GM19463 (cell line): ENCODE data around the gene LRFN4.
"Not testable (repeated sequence)": the region's sequence is repeated elsewhere in the genome, so short reads cannot be mapped to it uniquely, and the experiment has no call there.

ENCODE experiments used
- ATAC-seq: cut with Tn5 transposase; IDR thresholded peaks from one replicate; pipeline ENCODE4 v1.9.1; 2021; ENCODE audit warnings: mild to moderate bottlenecking, moderate library complexity; ENCODE audit not compliant: unreplicated experiment

LRFN4 gene

DNA sequence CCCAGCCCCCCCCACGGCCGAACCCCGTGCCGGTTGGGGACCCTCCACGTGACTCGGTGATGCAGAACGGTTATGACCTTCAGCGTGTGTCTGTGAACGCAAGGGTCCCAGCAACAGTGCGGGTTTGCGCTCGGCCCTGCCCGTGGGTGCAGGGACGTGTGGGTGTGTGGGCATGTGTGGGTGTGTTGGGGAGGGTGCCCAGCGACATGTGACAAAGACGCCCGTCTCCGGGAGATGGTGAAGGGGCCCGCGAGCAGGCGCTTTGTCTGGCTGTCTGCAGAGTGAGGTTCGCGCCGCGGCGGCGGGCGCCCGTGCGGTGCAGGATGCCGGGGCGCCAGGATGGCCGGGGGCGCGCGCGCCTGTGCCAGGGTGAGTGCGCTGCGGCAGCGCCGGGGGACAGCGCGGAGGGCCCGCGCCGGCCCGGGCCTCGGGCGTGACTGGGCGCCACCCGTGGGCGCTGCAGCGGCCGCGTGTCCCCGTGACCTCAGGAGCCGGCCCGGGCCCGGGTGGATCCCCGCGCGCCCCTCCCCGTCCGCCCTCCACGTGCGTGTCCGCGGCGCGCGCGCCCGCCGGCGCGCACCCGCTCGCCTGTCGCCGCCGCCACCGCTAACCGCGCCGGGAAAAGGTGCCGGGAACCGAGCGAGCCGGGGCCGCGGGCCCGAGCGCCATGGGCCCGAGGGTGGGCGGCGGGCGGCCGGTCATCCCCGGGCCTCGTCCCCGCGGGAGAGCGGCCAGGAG is at the start of gene LRFN4:
Gene LRFN4 (plus strand): TSS at position 569 of the 738 bp plus-strand sequence. CDS start 681 bp downstream, outside the sequence.
- peak; percentile 23 for ATAC-seq

DNA sequence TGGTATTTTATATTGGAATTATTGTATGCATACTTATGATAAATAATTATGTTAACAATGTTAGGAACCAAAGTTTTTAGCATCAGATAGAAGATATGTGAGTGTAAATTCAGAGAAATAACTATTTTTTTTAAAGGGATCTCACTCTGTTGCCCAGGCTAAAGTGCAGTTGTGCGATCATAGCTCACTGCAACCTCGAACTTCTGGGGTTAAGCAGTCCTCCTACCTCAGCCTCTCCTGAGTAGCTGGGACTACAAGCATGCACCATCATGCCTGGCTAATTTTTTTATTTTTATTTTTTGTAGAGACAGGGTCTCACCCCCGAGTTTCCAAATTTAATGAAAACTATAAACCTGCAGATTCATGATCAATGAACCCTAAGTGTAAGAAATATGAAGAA is 47.3 kb upstream of the LRFN4 start:
- ATAC-seq: no peak

GRCh38 chr11:66810576-66811185 is 46.2 kb upstream of the LRFN4 start:
- no peak for ATAC-seq

DNA sequence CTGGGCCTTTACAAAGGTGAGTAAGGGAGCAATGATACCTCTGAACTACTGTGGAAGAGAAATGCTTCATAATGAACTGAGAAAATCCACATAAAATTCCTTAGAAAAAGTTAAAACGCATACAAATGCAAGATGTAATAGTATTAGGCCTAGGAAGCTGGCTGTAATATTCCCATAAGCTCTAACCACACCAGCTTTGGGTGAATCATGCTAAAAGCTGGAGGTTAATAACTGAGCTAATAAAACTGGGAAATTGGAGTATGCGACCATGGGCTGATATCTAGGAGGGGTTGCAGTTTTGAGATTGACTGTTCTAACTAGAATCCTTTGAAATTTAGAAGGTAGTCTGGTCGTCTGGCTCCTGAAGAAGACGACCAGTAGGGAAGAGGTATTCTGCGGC is 42.2 kb upstream of the LRFN4 start:
- no peak for ATAC-seq

- no peak for ATAC-seq
Observed at GRCh38 chr11:66815646-66816045, 41.2 kb upstream of the LRFN4 start.

GRCh38 chr11:66818231-66818955 is 38.5 kb upstream of the LRFN4 start:
- ATAC-seq: no peak

- ATAC-seq: no peak
Observed at GRCh38 chr11:66820381-66820780, 36.5 kb upstream of the LRFN4 start.

- ATAC-seq: no peak
Observed at GRCh38 chr11:66820901-66821300, 36.0 kb upstream of the LRFN4 start.

GRCh38 chr11:66823700-66824099 is 33.2 kb upstream of the LRFN4 start:
- no peak for ATAC-seq

DNA sequence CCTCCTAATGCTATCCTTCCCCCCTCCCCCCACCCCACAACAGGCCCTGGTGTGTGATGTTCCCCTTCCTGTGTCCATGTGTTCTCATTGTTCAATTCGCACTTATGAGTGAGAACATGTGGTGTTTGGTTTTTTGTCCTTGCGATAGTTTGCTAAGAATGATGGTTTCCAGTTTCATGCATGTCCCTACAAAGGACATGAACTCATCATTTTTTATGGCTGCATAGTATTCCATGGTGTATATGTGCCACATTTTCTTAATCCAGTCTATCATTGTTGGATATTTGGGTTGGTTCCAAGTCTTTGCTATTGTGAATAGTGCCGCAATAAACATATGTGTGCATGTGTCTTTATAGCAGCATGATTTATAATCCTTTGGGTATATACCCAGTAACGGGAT is 32.3 kb upstream of the LRFN4 start:
- ATAC-seq: not testable (repeated sequence)

DNA sequence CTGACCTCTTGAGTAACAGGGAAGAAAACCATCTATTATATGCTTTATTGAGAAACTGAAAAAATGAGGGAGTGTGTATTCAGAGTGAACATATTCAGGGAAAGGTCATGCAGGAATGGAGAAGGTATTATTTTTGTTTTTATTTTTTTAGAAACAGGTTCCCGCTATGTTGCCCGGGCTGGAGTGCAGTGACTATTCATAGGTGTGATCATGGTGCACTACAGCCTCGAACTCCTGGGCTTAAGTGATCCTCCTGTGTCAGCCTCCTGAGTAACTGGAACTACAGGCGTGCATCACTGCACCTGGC is 22.4 kb upstream of the LRFN4 start:
- ATAC-seq: no peak

DNA sequence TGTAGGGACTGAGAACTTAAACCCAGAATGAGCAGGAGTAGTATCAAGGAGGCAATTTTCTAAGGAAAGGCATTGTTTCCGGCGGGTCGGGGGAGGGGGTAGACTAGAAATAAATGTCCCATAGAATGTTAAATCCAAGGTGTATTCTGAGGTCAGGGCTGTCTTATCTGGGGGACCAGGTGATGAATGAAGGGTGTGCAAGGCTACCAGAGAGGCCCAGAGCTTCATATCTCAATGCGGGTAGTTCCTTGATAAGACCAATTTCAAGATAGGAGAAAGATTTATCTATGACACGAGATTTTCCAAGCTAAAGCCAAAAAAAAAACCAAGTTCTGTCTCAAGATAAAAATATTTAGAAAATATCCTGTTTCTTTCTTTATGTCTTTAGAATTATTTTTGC is 21.9 kb upstream of the LRFN4 start:
- ATAC-seq: no peak

- ATAC-seq: no peak
Observed at GRCh38 chr11:66835768-66836405, 21.0 kb upstream of the LRFN4 start.

- ATAC-seq: no peak
Observed at GRCh38 chr11:66840317-66841091, 16.4 kb upstream of the LRFN4 start.

DNA sequence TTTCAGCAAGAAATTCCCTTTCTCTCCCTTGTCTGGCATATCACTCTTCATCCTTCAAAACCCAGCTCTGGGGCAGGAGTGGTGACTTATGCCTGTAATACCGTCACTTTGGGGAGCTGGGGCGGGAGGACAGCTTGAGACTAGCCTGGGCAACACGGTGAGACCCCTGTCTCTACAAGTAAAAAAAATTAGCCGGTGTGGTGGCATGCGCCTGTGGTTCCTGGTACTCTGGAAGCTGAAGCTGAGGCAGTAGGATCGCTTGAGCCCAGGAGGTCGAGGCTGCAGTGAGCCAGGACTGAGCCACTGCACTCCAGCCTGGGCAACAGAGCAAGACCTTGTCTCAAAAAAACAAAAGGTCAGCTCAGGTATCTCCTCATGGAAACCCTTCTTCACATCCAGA is 15.0 kb upstream of the LRFN4 start:
- ATAC-seq: no peak

DNA sequence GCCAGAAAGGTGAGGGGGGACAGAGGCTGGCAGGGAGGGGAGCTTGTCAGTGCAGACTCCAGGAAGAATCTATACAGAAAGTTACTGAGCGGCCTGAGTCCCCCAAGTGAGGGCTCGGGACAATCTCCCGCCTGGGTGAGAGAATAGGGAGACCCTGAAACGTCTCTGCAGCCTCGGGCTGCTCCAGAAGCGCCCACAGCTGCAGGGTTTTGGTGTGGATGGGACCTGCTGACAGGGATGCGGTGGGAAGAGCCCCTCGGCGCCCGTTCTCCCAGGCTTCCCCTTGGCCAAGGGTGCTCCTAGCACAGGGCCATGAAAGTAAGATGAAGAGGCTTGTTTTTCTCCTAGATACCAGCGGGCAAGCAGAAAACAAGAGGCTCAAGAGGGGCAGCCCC is 14.4 kb upstream of the LRFN4 start:
- no peak for ATAC-seq

DNA sequence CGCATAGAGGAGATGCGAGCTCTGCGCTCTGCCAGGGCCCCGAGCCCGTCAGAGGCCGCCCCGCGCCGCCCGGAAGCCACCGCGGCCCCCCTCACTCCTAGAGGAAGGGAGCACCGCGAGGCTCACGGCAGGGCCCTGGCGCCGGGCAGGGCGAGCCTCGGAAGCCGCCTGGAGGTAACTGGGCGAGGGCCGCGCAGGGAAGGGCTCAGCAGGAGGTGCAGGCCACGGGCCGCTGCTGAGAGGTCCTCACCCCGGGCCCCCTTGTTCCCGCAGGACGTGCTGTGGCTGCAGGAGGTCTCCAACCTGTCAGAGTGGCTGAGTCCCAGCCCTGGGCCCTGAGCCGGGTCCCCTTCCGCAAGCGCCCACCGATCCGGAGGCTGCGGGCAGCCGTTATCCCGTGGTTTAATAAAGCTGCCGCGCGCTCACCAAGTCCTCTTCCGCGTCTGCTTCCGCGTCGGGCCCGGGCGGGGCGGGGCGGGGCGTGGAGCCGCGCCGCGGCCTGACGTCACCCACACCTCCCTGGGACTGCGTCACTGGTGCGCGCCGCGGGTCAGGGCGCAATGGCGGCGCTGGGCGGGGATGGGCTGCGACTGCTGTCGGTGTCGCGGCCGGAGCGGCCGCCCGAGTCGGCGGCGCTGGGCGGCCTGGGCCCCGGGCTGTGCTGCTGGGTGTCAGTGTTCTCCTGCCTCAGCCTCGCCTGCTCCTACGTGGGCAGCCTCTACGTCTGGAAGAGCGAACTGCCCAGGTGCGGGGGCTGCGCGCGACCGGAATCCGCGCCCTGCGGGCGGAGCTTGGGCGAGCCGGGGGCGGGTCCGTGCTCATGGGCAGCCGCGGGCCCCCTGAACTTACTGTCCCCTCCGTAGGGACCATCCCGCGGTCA is 13.7 kb upstream of the LRFN4 start, which contains the start of gene RCE1:
Gene RCE1 (plus strand): TSS at position 546 of the 880 bp plus-strand sequence. CDS start 15 bp downstream, at position 561.
- ATAC-seq: peak; percentile 84

GRCh38 chr11:66843776-66844495 is 12.9 kb upstream of the LRFN4 start:
- ATAC-seq: no peak

GRCh38 chr11:66844496-66845142 is 12.2 kb upstream of the LRFN4 start:
- ATAC-seq: no peak
